Caco-2 (cell line): Measurements from ENCODE around the gene PLET1. TPM values are rescaled to one million over a fixed set of nuclear protein-coding genes. Genes with fewer than 3 reads are reported as not detected.

Source experiments
- BruUV-seq: library from RNA; stranded (reverse); fragments of 400-500 nt; replicated peaks from 2 replicates; lab custom pipeline; 2021; lab: Mats Ljungman, UMichigan
- CTCF ChIA-PET: fragments of 300-600 bp; sonication (Branson Sonifier 250); formaldehyde crosslinking; loops from one replicate; lab custom pipeline; 2022; ENCODE audit warnings: antibody characterized with exemption; lab: Charles Lee
- POLR2A ChIA-PET: fragments of 300-600 bp; sonication (Branson Sonifier 250); formaldehyde crosslinking; loops from one replicate; lab custom pipeline; 2022; ENCODE audit warnings: antibody characterized with exemption; lab: Charles Lee
- DNase-seq, 2 experiments: peaks; one replicate each; pipeline versions ENCODE4 v3.0.0 to v3.0.0-alpha.2; 2020 to 2022
- H3K27me3 ChIP-seq: replicated peaks from 2 replicates; pipeline ENCODE4 v1.6.0; 2011; ENCODE audit warnings: low read length; ENCODE audit not compliant: control insufficient read depth, insufficient read depth
- H3K36me3 ChIP-seq: 2 replicates; pipeline ENCODE4 v1.5.1; 2011; ENCODE audit warnings: low read length; ENCODE audit not compliant: control insufficient read depth, insufficient read depth
- H3K4me1 ChIP-seq: fragments of 250-450 bp; sonication (Bioruptor Pico); 2 replicates; pipeline ENCODE4 v1.5.1; 2020; ENCODE audit warnings: mild to moderate bottlenecking
- H3K4me3 ChIP-seq: 2 replicates; pipeline ENCODE4 v1.5.1; 2011; ENCODE audit warnings: low read depth, mild to moderate bottlenecking, control low read depth, low read length
- H3K9me3 ChIP-seq: fragments of 250-450 bp; sonication (Bioruptor Pico); 2 replicates; pipeline ENCODE4 v1.5.1; 2020; ENCODE audit warnings: mild to moderate bottlenecking, moderate library complexity
- H3K27ac Mint-ChIP-seq: one replicate; pipeline ENCODE4 v1.8.0; 2022; ENCODE audit warnings: mixed read lengths; ENCODE audit not compliant: unreplicated experiment
- H3K27me3 Mint-ChIP-seq: one replicate; pipeline ENCODE4 v1.8.0; 2022; ENCODE audit warnings: mixed read lengths; ENCODE audit not compliant: insufficient read depth, unreplicated experiment
- H3K36me3 Mint-ChIP-seq: one replicate; pipeline ENCODE4 v1.8.0; 2022; ENCODE audit warnings: mild to moderate bottlenecking, mixed read lengths; ENCODE audit not compliant: insufficient read depth, unreplicated experiment
- H3K4me1 Mint-ChIP-seq: one replicate; pipeline ENCODE4 v1.8.0; 2022; ENCODE audit warnings: low read depth, mixed read lengths; ENCODE audit not compliant: unreplicated experiment
- H3K4me3 Mint-ChIP-seq: one replicate; pipeline ENCODE4 v1.8.0; 2022; ENCODE audit warnings: mild to moderate bottlenecking, moderate library complexity, mixed read lengths; ENCODE audit not compliant: unreplicated experiment
- H3K9me3 Mint-ChIP-seq: one replicate; pipeline ENCODE4 v1.8.0; 2022; ENCODE audit warnings: mixed read lengths; ENCODE audit not compliant: unreplicated experiment
- CTCF ChIP-seq, 2 experiments: fragments of 200-600 bp in 1 of 2; IDR thresholded peaks; 1 replicate in 1 of 2; 2 replicates in 1 of 2; pipeline versions ENCODE4 v1.5.1 to v1.8.0; 2011 to 2022; ENCODE audit warnings: antibody characterized with exemption in 1 of 2, control low read depth in 1 of 2, inconsistent platforms in 1 of 2, low read depth in 1 of 2, low read length in 1 of 2, mild to moderate bottlenecking in 1 of 2, moderate library complexity in 1 of 2; ENCODE audit not compliant: insufficient read depth in 1 of 2, severe bottlenecking in 1 of 2, unreplicated experiment in 1 of 2
- intact Hi-C: fragments of 100-400 bp; cut with micrococcal nuclease; formaldehyde crosslinking; loops from one replicate; pipeline ENCODE4 v1.10.0; 2022; ENCODE audit not compliant: unreplicated experiment
- total RNA-seq: library from RNA; stranded (reverse); gene quantifications from 2 replicates; pipeline ENCODE4 v1.2.3, GENCODE V29; 2022

PLET1 gene
- total RNA-seq, 1 experiment from 2014 or later: not detected

DNA sequence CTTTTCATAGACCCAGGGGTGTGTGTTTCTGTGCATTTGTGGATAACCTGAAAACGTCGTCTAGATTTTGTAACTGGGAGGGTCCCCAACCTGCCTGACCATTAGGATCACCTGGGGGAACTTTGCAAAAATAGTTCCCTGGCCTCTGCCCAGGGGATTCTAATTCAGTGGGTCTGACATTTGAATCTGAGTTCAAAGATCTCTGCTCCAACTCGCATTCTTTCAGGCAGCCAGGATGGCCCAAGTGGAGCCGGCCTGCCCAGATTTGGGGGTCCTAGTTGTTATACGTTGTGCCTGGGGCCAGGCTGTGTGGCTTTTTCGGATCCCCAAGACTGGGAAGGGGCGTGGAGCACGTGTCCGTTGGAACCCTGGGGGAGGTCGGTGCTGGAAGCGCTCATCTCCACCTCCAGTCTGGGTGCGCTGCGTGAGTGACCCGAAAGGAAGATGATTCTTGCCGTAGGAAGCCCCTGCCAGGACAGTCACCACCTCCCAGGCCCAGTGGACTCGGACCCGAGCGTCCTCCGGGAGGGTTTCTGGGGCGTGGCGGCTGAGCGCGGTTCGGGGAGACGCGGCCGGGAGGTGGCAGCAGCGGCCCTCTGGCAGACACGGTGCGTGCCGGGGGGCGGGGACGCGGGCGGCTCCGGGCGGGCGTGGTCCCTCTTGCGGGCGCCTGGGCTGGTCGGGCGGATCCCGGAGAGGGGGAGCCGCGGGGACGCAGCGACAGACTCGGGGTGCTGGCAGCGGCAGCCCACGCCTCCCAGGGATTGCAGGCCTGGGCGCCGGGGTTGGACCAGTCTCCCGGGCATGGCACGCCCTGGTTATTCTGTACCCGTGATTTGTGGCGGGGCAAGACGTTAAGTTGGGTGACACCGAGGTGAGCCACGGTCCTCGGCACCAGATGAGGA is 29.2 kb upstream of the PLET1 start:
- peaks cover 25% of the 10 kb centered on the region for H3K27me3 Mint-ChIP-seq
- Histone ChIP-seq H3K9me3 (no peaks in the 10 kb centered on the region), H3K27me3 (peaks cover 1% of the 10 kb centered on the region; the same call in 1 of the 2 replicates), H3K4me3 (peak overlapping the region; percentile 47), H3K36me3 (no peaks in the 10 kb centered on the region), H3K4me1 (0 out of 2 replicates have a peak, but pooled peaks cover 3% of the 10 kb centered on the region)
- ChIA-PET CTCF (interaction anchor here (1.1 to 2.1 kb wide), 3 partner anchors 10 to 266 kb away, joined by 5 to 10 read pairs (median 5); no protein-coding TSS in a partner anchor), POLR2A (interaction anchor here (0.5 kb wide), 1 partner anchor 9 kb away, joined by 4 read pairs; no protein-coding TSS in a partner anchor)
- H3K36me3 Mint-ChIP-seq: peaks cover 5% of the 10 kb centered on the region
- peak overlapping the region; percentile 68 for H3K4me3 Mint-ChIP-seq
- peak; percentile 79 to 94 for DNase-seq
- no peaks in the 10 kb centered on the region for H3K9me3 Mint-ChIP-seq
- TF ChIP-seq CTCF (IDR thresholded peaks at IDR 0.05; ENCODE audit: insufficient read depth in 1 of 2, low read depth in 1 of 2, low read length in 1 of 2, severe bottlenecking in 1 of 2, unreplicated experiment in 1 of 2): peak; percentile 88 to 95
- H3K27ac Mint-ChIP-seq: no peak overlapping the region
- H3K4me1 Mint-ChIP-seq: no peaks in the 10 kb centered on the region
- intact Hi-C loops: loop anchor here (1.0 to 10.0 kb wide), 5 partner anchors 164 to 995 kb away; no protein-coding TSS in a partner anchor
- BruUV-seq: no TSS peak

GRCh38 chr11:112288021-112288420 is 27.4 kb upstream of the PLET1 start:
- Mint-ChIP-seq H3K4me1 (no peaks in the 10 kb centered on the region), H3K9me3 (no peaks in the 10 kb centered on the region), H3K27ac (no peak overlapping the region), H3K36me3 (peaks cover 5% of the 10 kb centered on the region), H3K27me3 (peaks cover 23% of the 10 kb centered on the region), H3K4me3 (no peak overlapping the region)
- H3K36me3 ChIP-seq: no peaks in the 10 kb centered on the region
- intact Hi-C loops: loop anchor here (10.0 kb wide), 2 partner anchors 507 to 997 kb away; no protein-coding TSS in a partner anchor
- 0 out of 2 replicates have a peak, but pooled peaks cover 3% of the 10 kb centered on the region for H3K4me1 ChIP-seq
- no peaks in the 10 kb centered on the region for H3K9me3 ChIP-seq
- BruUV-seq: no TSS peak
- peaks cover 1% of the 10 kb centered on the region; the same call in 1 of the 2 replicates for H3K27me3 ChIP-seq
- DNase-seq: no peak
- no peak for TF ChIP-seq CTCF (IDR thresholded peaks at IDR 0.05; ENCODE audit: insufficient read depth in 1 of 2, low read depth in 1 of 2, low read length in 1 of 2, severe bottlenecking in 1 of 2, unreplicated experiment in 1 of 2)
- no peak overlapping the region for H3K4me3 ChIP-seq
- POLR2A ChIA-PET: no interaction called here
- CTCF ChIA-PET: interaction anchor here (1.3 to 2.1 kb wide), 4 partner anchors 67 to 1002 kb away, joined by 3 to 5 read pairs (median 4); no protein-coding TSS in a partner anchor

DNA sequence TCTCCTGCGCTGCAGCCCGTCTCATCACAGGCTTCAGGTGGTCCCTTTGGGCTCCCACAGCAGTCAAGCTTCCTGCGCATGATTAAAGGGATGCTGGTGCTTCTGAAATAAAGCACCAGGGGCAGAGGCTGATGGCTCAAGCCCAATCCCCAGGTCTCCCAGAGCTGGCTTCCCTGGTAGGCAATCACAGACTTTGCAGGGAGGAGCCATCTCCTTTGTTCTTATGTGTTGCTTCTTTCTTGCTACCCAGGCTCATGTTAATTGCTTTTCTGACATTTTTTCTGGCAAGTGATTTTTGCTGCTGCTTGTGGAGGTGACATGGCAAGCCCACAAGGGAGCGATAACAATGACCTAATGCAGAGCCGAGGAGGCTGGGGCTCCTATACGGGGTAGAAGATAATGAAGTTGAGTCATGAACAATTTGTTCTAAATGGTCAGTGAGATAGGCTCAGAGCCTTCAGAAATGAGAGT is 25.2 kb upstream of the PLET1 start:
- intact Hi-C loops: loop anchor here (10.0 kb wide), 2 partner anchors 509 to 999 kb away; no protein-coding TSS in a partner anchor
- no peak overlapping the region for H3K4me3 Mint-ChIP-seq
- peaks cover 11% of the 10 kb centered on the region for H3K27me3 Mint-ChIP-seq
- Histone ChIP-seq H3K36me3 (no peaks in the 10 kb centered on the region), H3K9me3 (no peaks in the 10 kb centered on the region), H3K4me3 (no peak overlapping the region), H3K4me1 (0 out of 2 replicates have a peak, but pooled peaks cover 3% of the 10 kb centered on the region), H3K27me3 (peaks cover 1% of the 10 kb centered on the region; the same call in 1 of the 2 replicates)
- no TSS peak for BruUV-seq
- TF ChIP-seq CTCF (IDR thresholded peaks at IDR 0.05; ENCODE audit: insufficient read depth in 1 of 2, low read depth in 1 of 2, low read length in 1 of 2, severe bottlenecking in 1 of 2, unreplicated experiment in 1 of 2): no peak
- peaks cover 5% of the 10 kb centered on the region for H3K36me3 Mint-ChIP-seq
- CTCF ChIA-PET: no interaction called here
- POLR2A ChIA-PET: no interaction called here
- H3K27ac Mint-ChIP-seq: no peak overlapping the region
- no peaks in the 10 kb centered on the region for H3K4me1 Mint-ChIP-seq
- no peaks in the 10 kb centered on the region for H3K9me3 Mint-ChIP-seq
- DNase-seq: no peak
